HG03354 (cell line): ENCODE data around the gene SEMA3G.

Experiments
- ATAC-seq: cut with Tn5 transposase; IDR thresholded peaks from one replicate; pipeline ENCODE4 v1.9.1; 2021; ENCODE audit warnings: mild to moderate bottlenecking; ENCODE audit not compliant: unreplicated experiment, poor library complexity, severe bottlenecking

The SEMA3G gene

DNA sequence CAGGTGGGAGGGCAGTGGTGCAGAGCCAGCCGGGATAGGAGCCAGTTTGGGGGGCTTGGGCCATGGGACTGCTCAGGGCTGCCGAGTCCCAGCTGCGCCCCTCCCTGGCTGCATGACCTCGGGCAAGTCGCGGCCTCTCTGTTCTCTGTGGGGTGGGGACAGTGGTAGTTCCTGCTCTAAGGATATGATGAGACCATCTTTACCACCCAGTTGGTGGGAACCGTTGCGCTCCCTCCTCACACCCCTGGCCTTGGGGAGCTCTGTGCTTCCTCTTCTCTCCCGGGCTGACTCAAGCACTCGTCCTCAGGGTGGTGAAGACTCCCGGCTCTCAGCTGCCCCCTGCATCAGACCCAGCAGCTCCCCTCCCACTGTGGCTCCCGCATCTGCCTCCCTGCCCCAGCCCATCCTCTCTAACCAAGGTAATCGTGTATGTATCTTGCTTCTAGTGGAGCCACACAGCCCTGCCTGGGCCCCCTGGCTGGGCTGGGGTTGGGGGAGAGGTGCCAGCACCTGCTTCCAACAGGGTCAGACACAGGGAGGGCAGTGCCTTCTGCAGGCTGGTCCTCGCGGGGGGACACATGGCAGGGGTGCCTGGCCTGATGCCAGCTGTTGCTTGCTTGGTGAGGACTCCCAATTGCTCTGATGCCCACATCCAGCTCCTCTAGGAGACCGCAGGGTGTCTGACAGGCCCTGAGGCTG, 35.1 kb upstream of the SEMA3G start:
- ATAC-seq, result no peak

DNA sequence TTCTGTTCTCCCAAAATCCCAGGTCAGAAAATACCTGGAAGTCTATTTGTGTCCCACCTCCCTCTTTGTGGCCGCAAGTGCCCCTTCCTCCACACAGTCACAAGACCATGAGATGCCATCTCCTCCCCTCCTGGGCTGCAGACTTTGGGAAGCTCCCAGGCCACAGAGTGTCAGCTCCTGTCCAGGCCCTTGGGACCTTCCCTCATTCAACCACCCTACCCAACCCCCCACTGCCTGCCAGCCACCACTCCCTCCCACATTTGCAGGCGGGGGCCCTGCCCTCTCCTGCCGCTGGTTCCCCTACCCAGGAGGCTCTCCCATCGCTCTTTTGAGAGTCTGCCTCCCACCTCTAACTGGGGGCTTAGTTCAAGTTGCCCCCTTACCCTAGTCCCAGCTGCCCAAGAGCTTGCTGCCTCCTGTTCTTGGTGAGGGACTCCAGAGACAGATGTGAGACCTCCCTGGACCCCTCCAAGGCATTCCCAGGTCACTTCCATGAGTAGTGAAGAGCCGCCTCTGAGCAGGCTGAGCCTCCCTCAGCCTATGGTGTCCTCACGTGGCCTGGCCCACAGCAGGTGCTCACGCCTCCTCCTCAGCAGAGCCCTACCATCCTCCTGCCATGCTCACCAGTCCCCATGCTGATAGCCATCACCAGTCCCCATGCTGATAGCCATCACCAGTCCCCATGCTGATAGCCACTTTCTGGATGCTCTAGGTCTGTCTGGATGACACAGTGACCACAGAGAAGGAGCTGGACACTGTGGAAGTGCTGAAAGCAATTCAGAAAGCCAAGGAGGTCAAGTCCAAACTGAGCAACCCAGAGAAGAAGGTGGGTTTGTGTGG, 34.4 kb upstream of the SEMA3G start:
- no peak for ATAC-seq

DNA sequence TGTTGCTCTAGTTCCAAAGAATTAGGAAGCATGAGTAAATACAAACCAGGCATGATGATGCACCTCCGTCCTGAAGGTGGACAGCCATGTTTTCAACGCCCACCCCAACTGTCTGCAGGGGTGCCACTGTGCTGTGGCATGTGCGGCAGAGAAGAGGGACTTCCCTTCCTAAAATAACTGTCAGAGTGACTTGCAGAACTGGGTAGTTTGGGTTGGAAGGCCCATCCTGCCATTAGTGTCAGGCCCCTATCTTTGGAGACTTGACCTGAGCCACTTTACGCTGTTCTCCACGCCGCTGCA, 32.8 kb upstream of the SEMA3G start:
- no peak for ATAC-seq

DNA sequence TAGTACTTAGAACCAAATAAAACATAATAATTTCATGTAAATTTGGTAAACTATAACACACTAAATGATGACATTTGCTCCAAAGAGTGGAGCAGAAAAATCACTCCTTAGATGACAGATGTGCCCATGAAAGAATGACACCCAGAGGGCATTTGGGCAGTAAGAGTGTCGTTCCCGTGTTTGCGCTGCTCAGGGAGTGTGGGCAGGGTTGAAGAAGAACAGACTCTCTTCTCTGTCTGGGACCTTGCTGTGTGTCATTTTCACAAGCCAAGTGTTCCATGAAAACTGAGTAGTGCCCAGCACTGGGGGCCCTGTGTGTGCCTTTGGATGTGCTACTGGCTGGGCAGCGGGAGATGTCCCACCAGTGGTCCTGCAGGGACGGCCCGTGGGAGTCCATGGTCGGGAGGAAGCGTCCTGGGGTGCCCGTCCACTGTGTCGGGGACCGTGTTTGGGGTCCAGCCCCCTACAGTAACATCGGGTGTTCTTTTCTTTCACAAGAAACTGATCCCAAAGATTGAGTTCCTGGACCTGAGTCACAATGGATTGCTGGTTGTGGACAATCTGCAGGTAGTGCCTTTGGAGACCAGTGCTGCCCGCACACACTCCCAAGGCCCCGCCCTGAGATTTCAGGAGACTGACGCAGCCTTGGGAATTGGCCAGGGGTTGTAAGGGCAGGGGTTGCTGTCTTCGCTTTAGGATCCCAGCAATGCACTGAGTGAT, 32.3 kb upstream of the SEMA3G start:
- no peak for ATAC-seq

DNA sequence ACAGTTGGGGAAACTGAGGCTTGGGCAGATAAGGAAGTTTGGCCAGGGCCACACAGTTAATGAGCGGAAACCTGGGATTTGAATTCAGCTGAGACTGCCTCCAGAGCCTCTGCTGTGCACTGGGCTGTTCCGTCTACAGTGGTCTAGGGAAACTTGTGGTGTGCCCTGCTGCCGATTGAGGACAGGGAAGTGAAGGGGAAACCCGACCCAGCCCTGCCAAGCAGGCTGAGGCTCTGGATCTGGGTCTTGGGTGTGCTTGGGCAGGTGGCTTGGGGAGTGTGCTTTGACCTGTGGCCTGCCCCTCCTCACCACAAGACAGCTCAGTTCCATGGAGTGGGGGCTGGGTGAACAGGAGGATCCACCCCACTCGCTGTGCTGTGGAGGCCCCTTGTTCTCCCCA, 28.1 kb upstream of the SEMA3G start:
- ATAC-seq, result no peak

DNA sequence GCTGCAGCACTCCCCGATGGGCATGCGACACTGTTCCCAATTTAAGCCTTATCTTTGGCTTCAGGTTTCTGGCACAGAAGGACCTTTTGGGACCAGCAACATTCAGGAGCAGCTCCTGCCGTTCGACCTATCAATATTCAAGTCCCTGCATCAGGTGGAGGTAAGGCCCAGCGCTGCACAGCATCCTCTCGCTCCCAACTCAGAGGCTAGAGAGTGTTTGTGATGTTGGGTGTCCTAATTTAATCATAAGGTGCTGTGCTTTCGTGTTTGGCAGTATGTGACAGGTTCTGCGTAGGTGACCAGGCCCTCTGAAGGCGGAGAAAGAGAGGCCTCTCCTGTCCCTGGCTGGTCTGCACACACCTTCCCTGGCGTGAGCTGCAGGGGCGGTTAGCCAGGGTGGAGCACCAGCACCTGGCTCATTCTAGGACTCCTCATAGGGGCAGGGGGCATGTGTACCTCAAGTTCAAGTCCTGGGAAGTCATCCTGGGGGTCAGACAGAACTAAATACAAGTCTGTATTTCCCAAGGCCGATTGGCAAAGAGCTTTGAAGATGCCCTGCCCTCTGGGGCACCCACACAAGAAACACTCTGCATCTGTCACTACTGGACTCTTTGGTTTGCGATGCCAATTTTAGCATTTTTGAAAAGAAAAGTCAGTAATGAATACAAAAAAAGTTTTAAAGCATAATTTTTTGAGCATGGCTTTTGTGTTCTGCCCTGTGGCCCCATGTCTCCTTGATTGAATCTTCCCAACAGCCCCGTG, 27.5 kb upstream of the SEMA3G start:
- no peak for ATAC-seq

DNA sequence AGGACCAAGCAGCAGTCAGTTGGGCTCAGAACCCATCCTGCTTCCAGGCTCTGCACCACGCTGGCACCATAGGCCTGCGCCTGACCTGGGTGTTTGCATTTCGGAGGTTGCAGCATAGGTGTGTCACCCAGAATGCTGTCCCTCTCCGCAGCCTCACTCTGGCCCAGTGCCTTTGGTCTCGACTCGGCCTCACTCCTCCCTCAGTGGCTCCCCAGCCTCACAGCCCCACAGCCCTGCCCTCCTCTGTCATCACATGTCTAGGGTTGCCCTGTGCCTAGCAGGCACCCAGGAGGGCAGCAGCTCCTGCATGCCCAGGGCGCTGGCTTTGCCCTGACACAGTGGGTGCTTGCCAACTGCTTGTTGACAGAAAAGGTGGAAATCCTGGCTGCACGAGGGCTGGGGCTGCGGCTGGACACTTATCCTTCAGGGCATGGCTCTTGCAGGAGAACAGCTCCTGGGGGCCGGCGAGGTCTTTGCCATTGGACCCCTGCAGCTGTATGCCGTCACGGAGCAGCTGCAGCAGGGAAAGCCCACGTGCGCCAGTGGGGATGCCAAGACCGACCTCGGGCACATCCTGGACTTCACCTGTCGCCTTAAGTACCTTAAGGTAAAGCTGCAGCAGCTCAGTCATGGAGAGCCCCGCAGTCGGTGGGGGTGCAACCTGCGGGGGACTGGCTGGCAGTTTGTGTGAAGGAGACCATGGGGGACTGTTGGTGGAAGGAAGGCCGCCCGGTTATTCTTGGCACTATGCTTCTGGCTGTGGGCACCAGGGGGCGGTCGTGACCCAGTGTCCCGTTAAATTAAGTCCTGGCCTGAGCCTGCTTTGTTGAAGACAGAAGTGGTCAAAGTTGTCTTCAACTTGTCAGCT, 26.7 kb upstream of the SEMA3G start:
- ATAC-seq, result no peak

DNA sequence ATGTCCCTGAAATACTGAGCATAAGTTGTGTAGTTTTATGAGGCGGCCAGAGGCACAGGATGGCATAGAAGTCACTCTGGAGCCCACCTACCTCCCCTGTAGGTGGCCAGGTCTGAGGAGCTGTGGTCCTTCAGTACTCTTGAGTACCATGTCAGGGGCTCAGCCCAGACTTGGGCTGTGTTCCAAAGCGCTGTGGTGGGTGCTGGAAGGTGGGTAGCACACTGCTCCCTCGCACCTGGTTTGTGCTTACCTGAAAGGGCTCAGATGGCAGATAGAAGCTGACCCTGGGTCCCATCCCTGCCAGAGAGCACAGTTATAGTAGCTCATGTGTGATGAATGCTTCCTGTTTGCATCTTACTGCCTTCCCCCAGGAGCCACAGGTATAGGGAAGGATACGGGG, 26.0 kb upstream of the SEMA3G start:
- no peak for ATAC-seq

DNA sequence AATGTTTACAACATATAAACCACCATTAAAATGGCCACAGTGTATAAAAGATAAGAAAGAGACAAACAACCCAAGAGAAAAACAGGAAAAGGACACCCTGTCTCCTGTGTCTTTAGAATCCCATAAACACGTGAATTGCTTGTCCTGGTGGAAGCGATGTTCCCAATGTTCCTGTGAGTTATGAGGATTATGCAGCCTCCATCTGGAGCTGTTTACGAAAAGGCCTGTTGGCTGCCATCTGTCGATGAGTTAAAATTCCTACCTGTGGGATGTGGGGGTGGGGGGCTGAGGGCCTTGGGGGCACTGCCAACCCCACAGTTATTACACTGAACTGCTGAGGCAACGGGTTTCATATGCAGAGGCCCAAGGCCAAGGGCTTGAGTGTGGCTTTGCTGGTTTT, 24.1 kb upstream of the SEMA3G start:
- no peak for ATAC-seq

DNA sequence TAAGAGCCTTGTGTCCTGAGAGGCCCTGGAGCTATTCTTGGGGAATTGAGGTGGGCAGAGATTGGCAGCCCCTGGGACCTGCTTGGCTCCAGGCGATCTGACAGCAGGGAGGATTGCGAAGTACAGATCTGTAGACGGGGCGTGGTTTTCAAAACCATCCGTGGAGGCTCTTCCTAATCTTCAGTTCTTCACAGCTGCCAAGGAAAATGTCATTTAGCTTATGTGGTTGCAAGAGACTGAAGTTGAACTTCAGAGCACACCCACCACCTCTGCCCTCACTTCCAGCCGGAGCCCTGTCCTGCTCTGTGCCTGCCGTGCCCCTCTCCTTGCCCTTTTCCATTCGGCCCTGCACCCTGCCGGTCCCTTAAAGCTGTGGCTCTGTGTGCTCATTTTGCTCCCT, 23.4 kb upstream of the SEMA3G start:
- ATAC-seq, result no peak

DNA sequence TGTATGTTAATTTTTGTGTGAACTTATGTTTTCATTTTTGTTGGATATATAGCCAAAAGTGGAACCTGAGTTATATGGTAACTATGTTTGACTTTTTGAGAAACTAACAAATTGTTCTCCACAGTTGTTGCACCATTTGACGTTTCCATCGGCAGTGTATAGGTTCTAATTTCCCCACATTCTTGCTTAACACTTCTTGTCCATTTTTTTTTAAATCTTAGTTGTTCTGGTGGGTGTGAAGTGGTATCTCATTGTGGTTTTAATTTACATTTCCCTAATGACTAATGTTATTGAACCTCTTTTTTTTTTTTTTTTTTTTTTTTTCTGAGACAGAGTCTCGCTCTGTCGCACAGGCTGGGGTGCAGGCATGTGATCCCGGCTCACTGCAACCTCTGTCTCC, 18.5 kb upstream of the SEMA3G start:
- ATAC-seq, result no peak

DNA sequence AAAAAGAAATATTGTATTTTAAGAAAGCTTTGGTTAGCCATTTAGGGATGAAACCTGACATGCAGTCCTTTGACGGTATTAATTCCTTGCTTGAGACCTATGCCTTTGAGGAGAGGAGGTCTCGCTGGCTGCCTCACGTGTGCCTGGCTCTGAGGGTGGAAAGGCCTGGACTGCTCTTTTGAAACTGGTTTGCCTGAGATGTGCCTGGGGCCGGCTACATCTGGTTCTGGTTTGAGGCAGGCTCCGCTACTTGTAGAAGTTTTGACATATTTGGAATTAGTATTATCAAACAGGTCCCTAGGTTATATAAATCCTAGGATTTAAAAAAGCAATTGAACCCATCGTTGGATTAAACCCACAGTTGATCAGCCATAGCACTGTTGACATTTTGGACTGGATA, 17.0 kb upstream of the SEMA3G start:
- no peak for ATAC-seq

DNA sequence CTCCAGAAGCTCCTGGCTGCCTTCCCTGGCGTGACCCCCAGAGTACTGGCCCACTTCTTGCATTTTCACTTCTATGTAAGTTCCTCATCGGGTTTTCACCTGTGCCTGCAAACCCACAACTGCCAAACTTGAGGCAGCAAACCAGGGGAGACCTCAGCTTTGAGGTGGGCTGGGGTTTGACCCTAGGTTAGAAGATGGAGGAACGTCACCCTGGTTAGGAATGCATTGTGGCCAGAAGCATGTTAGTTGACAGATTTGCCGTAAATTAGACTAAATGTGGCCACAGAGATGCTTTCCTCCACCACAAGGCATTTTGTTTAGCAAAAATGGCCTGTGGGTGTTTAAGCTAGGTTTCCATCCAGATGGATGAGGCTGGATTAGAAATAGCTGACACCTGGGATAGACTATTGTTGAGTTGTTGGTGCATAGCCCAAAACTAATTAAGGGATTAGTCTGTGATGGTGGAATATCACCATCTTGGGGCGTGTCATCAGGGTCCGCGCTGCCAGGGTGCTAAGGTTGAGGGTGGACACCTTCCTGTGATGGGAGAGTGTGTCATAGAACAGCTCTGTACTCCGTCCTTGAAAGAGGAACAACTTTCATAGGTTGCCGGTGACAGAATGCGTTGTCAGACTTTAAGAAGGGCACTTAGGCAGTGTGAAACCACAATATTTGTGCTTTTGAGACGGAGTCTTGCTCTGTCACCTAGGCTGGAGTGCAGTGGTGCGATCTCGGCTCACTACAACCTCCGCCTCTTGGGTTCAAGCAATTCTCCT, 14.1 kb upstream of the SEMA3G start:
- ATAC-seq, result no peak

DNA sequence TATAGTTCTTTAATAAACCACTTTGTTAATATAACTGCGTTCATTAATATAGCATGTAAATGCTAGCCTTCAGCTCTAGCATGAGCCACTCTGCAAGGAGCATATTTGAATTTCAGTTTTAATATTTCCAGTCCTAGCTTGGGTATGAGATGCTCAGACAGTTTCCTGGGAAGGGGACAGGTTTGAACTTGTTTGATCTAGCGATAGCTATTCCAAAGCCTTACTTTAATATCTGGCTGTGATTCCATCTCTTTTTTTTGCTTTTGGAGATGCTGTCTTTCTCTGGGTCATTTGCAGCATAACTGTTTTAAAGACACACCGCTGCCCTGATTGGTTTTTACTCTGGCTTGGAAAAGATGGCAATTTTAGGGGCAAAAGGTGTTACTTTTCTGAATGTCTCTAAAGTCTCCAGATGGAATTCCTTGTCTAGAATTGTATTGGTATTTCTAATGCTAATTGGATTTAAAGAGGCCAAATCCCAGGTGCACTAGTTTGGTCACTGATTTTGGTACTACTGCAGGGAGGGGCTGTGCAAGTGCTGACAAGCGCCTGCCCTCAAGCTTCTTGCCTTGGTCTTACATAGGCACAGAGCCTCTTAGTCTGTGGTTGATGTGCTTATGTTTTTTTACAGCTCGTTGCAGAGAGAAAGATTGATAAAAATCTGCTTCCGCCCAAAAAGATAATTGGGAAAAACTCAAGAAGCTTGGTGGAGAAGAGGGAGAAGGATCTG, 13.3 kb upstream of the SEMA3G start:
- no peak for ATAC-seq

DNA sequence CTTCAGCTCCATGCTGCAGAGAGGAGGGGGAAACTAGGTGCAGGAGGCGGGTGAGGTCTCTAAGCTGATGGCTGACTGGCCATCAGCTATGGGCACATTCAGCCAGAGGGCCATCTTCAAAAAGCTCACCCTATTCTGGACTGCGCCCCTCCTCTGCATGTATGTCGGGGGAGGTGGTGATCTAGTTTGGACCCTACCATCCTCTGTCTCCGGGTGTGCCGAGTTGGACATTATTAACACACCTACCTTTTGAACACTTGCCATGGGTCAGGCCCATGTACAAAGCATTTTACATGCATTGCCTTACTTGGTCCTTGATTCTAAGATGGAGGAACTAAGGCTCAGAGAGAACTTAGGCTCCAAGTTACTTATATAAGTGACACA, 11.9 kb upstream of the SEMA3G start:
- no peak for ATAC-seq

DNA sequence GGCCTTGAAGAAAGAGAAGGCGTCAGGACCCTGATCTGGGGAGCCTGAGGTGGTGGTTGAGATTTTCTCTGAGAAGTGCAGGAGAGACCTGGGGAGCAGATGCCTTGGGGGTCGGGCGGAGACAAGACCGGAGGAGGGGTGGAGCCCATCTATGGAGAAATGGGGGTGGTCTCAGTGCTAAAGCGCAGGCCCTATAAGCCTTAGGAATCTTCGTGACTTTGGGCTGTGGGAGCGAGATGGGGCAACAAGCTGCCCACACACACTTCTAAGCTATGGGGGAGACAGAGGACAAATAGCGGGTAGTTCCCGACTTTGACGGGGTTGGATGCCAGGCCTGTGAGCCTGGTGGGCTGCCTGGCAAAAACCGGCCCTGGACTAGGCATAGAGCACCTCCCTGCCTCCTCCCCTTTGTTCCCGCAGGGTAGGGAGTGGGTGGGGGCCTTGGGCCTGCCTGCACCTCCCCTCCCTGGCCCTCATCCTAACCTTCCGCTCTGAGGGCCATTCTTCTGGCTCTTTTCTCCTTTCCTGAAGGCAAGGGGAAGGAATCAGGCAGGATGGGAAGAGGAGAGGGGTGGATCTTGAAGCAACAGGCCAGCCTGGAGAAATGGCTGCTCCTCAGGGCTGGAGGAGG, 11.4 kb upstream of the SEMA3G start:
- ATAC-seq, result no peak

DNA sequence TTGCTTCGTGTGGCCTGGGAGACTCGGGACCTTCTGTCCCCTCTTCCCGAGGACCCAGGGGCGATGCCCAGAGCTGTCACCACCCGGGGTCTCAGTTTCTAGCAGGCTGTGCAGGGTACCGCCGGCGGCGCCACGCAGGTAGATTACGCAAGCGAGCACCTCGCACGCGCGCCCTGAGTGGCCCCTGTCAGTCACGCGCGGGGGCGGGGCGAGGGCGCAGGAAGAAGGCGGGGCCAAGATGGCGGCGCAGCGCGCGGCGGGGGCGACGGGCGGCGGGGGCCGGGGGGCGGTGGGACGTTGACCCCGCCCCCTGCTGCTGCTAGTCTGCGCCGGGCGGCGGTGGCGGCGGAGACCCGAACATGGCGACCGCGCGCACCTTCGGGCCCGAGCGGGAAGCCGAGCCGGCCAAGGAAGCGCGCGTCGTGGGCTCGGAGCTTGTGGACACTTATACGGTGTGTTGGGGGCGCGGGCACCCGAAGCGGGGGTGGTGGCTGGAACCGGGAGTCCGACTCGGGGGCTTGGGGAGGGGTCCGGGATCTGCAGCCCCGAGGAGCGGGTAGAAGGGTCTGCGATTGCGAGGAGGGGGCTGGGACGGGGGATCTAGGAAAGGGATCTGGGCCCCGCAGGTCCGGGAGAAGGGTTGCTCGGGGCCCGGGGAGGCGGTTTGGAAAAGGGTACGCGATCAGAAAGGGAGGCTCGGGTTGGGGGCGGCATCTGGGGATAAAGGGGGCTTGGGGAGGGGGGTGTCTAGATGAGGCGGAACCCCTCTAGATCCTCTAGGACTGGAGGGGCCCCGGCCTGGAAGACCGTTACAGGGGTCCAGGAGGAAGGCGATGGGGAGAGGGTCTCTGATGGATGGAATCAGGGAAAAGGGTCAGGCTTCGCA, 10.6 kb upstream of the SEMA3G start, which contains the start of gene NISCH:
TSS of gene NISCH (plus strand) at position 322 of the 886 bp plus-strand sequence. CDS start at position 360, 38 bp downstream.
- ATAC-seq, result peak; percentile 87
